HG03103 (cell line): ENCODE results near the gene TDO2.

Source experiments
- ATAC-seq: cut with Tn5 transposase; IDR thresholded peaks from one replicate; pipeline ENCODE4 v1.9.1; 2021; ENCODE audit warnings: low read depth; ENCODE audit not compliant: unreplicated experiment

TDO2 gene

DNA sequence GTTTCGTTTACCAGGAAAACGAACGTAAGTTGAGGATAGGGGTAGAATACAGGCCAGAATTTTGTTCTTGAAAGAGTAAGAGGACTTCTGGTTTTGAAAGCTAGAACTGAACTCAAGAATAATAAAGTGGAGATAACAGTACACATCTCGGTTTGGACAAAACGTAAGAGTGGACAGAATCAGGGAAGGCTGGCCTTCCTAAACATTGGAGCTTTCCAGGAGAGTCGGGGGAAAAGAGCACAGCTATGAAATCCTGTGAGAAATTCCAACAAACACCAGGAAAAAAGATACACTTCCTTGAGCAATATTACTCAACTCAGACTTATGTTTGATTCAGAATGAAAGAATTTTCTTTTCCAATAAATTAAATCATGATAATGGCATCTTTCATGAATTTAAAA lies 49.0 kb downstream of the TDO2 start:
- ATAC-seq: no peak

DNA sequence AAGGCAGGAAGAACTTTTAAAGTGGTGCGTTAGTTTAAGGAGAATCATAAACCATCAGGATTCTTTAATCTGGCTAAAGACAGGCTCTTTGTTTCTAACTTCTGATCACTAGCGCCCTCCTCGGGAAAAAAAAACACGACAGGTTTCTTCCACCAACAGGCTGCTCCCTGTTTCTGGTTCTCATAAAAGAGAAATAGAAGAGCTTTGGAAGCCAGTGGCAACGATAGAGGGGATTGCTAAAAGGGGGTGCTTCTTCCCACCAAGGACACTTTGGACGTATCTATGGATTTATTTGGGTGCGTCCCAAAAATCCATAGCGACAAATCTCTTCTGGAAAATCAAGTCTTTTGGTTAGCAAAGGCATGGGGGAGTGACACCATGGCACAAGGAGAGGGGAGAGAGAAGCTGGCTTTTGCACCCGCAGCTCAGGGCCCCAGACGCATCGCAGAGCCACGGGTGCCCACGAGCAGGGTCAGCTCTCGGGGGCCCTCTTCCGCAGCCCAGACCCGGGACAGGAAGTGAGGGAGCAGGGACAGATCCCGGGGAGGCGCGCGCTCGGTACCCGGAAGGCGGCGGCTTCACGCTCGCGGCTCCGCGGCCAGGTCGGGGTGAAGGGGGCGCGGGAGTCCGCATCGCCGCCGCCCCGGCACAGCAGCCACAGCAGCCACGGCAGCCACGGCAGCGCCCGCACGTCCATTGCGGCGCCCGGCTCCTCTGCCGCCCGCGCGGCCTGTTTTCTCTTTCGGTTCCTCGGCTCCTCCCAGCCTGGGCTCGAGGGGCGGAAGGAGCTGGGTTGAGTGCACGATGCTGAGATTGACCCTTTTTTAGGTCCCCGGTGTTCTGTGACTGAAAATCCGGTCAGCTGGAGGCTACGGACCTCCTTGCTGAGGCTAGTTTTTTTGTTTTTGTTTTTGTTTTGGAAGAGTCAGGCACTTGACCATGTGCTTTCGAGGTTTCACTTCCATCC lies 49.9 kb downstream of the TDO2 start, which contains the start of gene CTSO:
Gene CTSO, minus strand, starts transcription at position 716 of the 967 bp plus-strand sequence. Its CDS starts 19 bp downstream, at position 697.
- ATAC-seq: peak; percentile 91

DNA sequence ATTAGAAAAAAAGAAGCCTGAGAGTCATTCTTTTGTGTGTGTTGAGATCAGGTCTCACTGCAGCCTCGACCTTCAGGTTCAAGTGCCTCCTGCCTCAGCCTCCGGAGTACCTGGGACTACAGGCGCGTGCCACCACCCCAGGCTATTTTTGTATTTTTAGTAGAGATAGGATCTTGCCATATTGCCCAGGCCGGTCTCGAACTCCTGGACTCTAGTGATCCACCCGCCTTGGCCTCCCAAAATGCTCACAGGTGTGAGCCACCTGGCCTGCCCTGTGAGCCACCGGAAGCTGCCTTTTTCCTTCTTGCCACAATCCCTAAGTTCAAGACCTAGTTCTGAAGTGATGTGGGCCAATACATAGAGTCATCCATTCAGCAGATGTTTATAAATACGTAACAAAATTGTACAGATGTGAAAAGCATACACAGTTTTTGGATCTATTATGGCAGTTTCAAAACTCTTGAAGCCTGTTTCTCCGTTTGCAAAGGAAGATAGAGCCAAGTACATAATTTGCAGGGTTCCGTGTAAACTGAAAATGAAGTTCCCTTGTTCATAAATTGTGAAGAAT lies 50.7 kb downstream of the TDO2 start:
- no peak for ATAC-seq

DNA sequence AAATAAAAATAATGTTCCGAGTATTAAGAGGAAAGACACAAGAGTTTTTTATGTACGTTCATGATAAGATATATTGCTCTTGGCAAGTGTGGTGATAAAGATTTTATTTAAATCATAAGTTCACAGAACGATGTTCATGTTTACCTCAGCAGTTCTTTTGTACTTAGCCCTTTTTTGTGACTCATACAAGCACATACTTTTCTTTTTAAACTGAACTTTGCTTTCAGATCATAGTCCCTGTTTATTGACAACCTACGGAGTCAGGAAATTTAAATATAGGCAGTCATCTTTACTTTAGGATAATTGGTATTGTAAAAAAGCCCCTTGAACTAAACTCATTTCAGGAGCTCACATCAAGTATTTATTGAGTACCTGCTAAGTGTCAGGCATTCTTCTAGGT lies 51.4 kb downstream of the TDO2 start:
- ATAC-seq: no peak

DNA sequence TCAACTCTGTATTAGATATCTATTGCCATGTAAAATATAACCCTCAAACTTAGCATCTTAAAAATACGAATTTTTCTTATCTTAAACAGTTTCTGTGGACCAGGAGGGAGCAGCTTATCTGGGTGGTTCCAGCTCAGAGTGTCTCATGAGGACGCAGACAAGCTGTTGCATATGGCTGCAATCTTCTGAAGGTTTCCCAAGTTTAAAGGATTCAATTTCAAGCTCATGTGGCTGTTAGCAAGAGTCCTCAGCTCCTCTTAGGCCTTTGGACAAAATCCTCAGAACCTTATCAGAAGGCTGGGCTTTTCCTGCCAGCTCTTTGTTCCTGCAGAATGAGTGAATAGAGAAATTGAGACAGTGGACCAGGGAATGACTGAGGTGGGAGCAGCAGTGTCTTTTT lies 53.0 kb downstream of the TDO2 start:
- ATAC-seq: no peak

DNA sequence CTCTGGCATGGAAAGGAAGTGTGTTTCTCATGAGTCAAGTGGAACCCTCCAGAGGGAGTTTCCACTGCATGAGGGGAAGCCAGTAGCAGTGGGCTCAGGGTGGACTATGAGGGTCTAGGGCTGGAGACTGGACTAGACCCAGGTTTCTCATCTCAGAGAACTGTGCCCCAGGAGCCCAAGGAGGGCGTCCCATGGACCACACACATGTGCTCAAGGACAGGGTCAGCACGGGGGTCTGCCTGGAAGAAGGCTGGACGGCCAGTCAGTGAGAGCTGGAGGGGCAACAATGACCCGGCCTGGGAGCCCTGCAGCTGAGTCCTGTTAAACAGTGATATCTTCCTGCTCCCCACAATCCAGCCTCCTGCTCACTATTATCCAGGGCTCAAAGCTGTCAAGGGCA lies 55.9 kb downstream of the TDO2 start:
- ATAC-seq: no peak

DNA sequence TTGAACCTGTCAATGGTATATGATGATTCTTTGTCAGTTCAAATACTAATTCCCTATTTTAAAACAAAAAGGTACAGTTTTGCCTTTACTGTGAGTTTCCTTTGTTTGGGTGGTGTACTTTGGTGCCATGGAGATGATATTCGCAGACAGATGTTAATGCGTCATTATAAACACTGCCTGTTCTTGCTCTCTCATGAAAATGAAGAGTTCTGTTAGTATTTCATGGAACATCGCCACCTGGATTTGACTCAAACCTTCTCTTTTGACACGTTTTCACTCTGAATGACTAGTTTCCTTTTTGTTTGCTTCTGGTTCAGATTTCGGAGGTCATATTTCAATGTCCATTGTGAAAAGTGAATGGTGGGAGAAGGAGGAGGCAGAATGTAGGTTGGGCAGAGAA lies 57.0 kb downstream of the TDO2 start:
- no peak for ATAC-seq

DNA sequence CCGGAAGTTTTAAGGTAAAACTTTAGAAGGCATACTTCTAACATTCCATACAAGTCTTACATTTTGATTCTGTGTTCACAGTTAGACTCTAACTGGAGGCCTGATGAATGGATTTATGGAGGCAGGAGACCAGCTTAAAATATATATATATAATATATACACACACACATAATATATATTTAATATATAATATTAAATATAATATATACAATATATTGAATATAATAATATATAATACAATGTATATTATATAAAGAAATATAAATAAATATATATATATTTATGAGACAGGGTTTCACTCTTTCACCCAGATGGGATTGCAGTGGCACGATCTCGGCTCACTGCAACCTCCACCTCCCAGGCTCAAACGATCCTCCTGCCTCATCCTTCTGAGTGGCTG lies 58.1 kb downstream of the TDO2 start:
- ATAC-seq: no peak

DNA sequence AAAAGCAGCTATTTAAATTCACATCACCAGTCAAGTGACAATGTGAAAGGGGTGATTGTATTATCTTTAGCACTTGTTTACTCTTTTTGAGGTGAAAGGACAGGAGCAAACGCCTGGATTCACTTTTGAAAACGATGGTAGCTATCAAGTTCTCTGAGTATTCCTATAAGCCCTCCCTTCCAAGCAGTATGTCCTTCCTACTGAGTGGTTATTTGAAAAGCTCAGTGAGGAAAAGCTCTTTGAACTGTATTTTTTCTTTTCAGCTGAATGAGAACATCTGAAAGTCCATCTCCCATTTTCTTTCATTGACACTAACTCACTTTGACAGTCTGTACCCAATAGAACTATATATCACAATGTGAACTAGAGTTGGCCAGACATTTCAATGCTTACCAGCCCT lies 59.3 kb downstream of the TDO2 start:
- ATAC-seq: no peak

DNA sequence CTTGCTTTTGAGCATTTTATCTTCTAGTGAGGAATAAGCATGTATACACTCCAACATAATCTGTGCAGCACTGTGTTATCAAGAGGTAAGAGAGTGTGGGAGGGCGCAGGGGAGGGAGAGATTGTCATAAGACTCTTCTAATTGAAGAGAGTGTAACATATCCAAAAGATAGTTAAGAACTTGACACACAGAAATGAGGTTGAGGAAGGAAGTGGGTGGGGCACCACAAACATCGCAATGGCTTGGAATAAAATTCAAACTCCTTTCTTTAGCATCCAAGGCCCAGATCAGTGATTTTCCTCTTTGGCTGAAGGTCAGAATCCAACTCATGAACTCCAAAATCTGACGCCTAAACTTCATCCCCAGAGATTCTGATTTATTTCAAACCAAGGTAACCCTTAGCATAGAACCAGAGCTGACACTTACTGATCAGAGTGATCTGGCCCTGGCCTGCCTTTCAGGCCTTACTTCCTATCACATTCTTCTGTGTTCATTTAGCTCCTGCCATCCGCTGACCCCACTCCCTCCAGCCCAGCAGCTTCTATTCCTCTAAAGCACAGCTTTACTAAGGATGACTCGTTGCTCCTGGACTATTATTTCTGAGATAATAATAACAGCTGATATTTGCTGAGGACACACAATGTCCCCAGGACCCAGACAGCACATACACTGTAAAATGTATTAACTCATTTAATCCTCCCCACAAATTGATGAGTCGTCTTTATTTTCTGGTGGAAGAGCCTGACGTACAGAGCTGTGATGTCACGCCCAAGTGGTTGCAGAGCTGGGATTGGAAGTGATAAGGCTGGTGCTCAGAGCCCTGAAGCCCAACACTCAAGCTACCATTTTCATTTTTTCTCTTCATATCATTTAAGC lies 60.8 kb downstream of the TDO2 start:
- ATAC-seq: no peak

DNA sequence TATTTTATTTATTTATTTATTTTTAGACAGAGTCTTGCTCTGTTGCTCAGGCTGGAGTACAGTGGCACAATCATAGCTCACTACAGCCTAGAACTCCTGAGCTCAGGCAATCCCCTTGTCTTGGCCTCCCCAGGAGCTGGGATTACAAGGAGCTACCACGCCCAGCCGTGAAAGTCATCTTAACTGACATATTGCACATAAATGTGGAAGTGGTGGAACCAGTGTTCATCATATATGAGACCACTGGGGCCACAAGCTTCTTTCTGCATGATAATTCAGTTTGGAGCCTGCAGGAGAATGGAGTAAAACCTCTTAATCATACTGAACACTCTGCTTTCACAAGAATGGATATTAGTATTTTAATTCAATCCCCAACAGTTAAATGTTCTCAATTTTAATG lies 62.7 kb downstream of the TDO2 start:
- no peak for ATAC-seq

DNA sequence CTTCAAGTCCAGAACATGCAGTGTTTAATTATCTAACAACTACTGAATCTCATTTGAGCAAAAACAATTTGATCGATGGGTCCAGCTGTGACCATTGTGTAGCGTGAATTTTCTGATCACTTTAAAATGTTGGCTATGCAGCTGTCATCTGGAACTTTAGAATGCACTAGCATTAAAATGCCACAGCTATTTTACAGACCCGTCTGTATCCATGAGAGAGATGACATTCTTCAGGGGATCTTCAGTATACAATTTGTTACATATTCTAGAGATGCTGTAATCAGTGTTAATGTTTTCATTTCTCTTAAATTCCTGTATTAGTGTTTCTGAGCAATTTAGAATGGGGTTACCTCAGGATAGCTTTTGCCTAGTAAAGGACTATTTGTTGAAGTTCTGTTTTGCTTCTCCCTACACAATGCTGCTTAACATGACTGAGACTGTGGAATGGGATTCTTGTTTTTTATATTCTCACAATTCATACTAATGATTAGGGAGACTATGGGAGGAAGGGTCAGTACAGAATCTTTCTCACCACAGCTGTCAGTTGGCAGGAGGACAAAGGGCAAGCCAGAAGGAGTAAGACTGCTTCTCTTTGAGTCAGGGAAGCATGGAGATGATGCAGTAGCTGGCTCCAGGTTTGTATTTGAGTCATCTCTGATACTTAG lies 63.4 kb downstream of the TDO2 start:
- no peak for ATAC-seq
